ENCODE measurements around the gene LASP1.

The LASP1 gene

GRCh38 chr17:38874505-38875400 is 4.9 kb downstream of the LASP1 start:
- TF ChIP-seq ZNF8 (CRISPR knock-in tag; IDR thresholded peaks at IDR 0.05): no peak
- TF ChIP-seq CSDC2 (CRISPR knock-in tag; IDR thresholded peaks at IDR 0.05): no peak
- no peak for TF ChIP-seq SNAI2 (CRISPR knock-in tag; IDR thresholded peaks at IDR 0.05)
- TF ChIP-seq PATZ1 (CRISPR knock-in tag; IDR thresholded peaks at IDR 0.05; ENCODE audit: borderline replicate concordance): no peak
- TF ChIP-seq RARB (CRISPR knock-in tag; IDR thresholded peaks at IDR 0.05): no peak
- TF ChIP-seq CSRNP3 (CRISPR knock-in tag; IDR thresholded peaks at IDR 0.05): no peak
- TF ChIP-seq ZC3H10 (CRISPR knock-in tag; IDR thresholded peaks at IDR 0.05): no peak
- TF ChIP-seq BACH2 (CRISPR knock-in tag; IDR thresholded peaks at IDR 0.05; ENCODE audit: borderline replicate concordance): no peak
- TF ChIP-seq ZNF70 (CRISPR knock-in tag; IDR thresholded peaks at IDR 0.05): no peak
- no peak for TF ChIP-seq ISL1 (CRISPR knock-in tag; IDR thresholded peaks at IDR 0.05)
- TF ChIP-seq ZFP30 (CRISPR knock-in tag; IDR thresholded peaks at IDR 0.05): no peak
- TF ChIP-seq ZFP3 (CRISPR knock-in tag; IDR thresholded peaks at IDR 0.05): no peak
- no peak for TF ChIP-seq ARNTL (CRISPR knock-in tag; IDR thresholded peaks at IDR 0.05; ENCODE audit: borderline replicate concordance, low read depth)
- no peak for TF ChIP-seq CREB5 (CRISPR knock-in tag; IDR thresholded peaks at IDR 0.05; ENCODE audit: low read depth)

GRCh38 chr17:38875477-38876075 is 5.7 kb downstream of the LASP1 start:
- ATAC-seq: no peak
- no peak for TF ChIP-seq GLIS3 (CRISPR knock-in tag; IDR thresholded peaks at IDR 0.05)
- TF ChIP-seq ISL1 (CRISPR knock-in tag; IDR thresholded peaks at IDR 0.05): no peak
- TF ChIP-seq CREB5 (CRISPR knock-in tag; IDR thresholded peaks at IDR 0.05; ENCODE audit: low read depth): no peak
- TF ChIP-seq TSHZ2 (CRISPR knock-in tag; IDR thresholded peaks at IDR 0.05): no peak
- no peak for TF ChIP-seq OSR1 (CRISPR knock-in tag; IDR thresholded peaks at IDR 0.05)
- no peak for TF ChIP-seq ZNF70 (CRISPR knock-in tag; IDR thresholded peaks at IDR 0.05)
- no peak for TF ChIP-seq ZNF8 (CRISPR knock-in tag; IDR thresholded peaks at IDR 0.05)
- TF ChIP-seq SNAI2 (CRISPR knock-in tag; IDR thresholded peaks at IDR 0.05): no peak
- no peak for TF ChIP-seq RARB (CRISPR knock-in tag; IDR thresholded peaks at IDR 0.05)
- no peak for TF ChIP-seq ZNF565 (CRISPR knock-in tag; conservative IDR thresholded peaks at IDR 0.05; ENCODE audit: low read depth)

More at GRCh38 chr17:38874505-38875400, 4.9 kb downstream of the LASP1 start:
- ATAC-seq: no peak

GRCh38 chr17:38877130-38877851 is 7.4 kb downstream of the LASP1 start:
- ATAC-seq: no peak
- TF ChIP-seq PATZ1 (CRISPR knock-in tag; IDR thresholded peaks at IDR 0.05; ENCODE audit: borderline replicate concordance) (no peak), POU6F1 (CRISPR knock-in tag; IDR thresholded peaks at IDR 0.05; ENCODE audit: borderline replicate concordance, low read depth) (no peak), TCF4 (CRISPR knock-in tag; IDR thresholded peaks at IDR 0.05; ENCODE audit: borderline replicate concordance) (no peak), CSDC2 (CRISPR knock-in tag; IDR thresholded peaks at IDR 0.05) (no peak), ZNF70 (CRISPR knock-in tag; IDR thresholded peaks at IDR 0.05) (no peak), BACH2 (CRISPR knock-in tag; IDR thresholded peaks at IDR 0.05; ENCODE audit: borderline replicate concordance) (no peak), ZFP3 (CRISPR knock-in tag; IDR thresholded peaks at IDR 0.05) (no peak), CSRNP3 (CRISPR knock-in tag; IDR thresholded peaks at IDR 0.05) (no peak)

Measured in SK-N-SH treated with all-trans-retinoic acid at 6 μM for 48 hours (cell line).